Astrocyte (in vitro differentiated cells and primary cell): ENCODE measurements around the gene BIRC3.

Experiments
- CTCF ChIP-seq: IDR thresholded peaks from 2 replicates; pipeline ENCODE4 v1.5.1; 2011; ENCODE audit warnings: low read depth, mild to moderate bottlenecking, inconsistent platforms, low read length, moderate library complexity; ENCODE audit not compliant: insufficient read depth
- EZH2 ChIP-seq: IDR thresholded peaks from 2 replicates; pipeline ENCODE4 v1.6.1; 2012; ENCODE audit warnings: mild to moderate bottlenecking, low read length, inconsistent platforms; ENCODE audit not compliant: insufficient read depth

DNA sequence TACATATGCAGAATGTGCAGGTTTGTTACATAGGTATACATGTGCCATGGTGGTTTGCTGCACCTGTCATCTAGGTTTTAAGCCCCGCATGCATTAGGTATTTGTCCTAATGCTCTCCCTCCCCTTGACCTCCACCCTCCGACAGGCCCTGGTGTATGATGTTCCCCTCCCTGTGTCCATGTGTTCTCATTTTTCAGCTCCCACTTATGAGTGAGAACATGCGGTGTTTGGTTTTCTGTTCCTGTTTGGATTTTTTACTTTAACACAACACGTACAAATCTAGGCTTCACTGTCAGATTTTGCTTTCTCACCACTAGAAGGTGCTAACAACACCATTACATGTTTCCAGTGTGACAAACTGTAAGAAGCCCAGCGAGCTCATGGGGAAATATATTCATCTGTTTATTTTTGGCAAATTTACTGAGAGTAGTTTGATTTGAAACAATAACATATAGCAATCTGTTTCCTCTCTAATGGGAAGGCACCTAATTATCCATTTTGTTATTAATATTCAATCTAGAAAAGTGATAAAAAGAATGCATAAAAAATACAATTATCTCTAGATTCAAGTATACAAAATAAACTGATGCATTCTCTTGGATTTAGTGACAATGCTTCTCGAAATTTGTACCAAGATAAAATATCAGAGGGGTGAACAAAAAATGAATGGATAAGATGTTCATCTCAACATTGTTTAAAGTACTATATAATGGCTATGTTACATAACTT lies 23.2 kb upstream of the BIRC3 start:
- TF ChIP-seq CTCF (peak; percentile 75), EZH2 (no peak)
